Measurements from ENCODE around the gene UBA7. TPM values are rescaled to one million over a fixed set of nuclear protein-coding genes. Genes with fewer than 3 reads are reported as not detected.

The UBA7 gene
- total and polyA plus RNA-seq, 2 of the 13 experiments (the other 11 are each of a cell fraction or from before 2014, with no cell fraction given) = 9.5 to 16.5 TPM

GRCh38 chr3:49841126-49841696, 27.5 kb upstream of the UBA7 start:
- POLR2A ChIA-PET = interaction anchor here (1.0 kb wide), 1 partner anchor 46 kb away, joined by 3 read pairs; no protein-coding TSS in a partner anchor
- CTCF ChIA-PET (ENCODE audit: low intra/inter-chr PET ratio, low total read pairs) = interaction anchor here (2.4 kb wide), 1 partner anchor 65 kb away, joined by 8 read pairs; no protein-coding TSS in a partner anchor
- ATAC-seq = peak; percentile 11; the same call in 1 of the 3 replicates
- intact Hi-C loops (cut with micrococcal nuclease; ENCODE audit: unreplicated experiment) (no loop called here), in situ Hi-C loops (cut with HindIII; ENCODE audit: extremely low pct_ligation_motif_present, low pct_unique_long_range_greater_than_20kb) (loop anchor here (5.0 kb wide), 2 partner anchors 34 to 66 kb away; no protein-coding TSS in a partner anchor)
- no peak for FAIRE-seq
- Histone ChIP-seq H3K36me3 (replicated peaks in 1 of 2; ENCODE audit: control insufficient read depth in 1 of 2, insufficient read depth in 2 of 2, low read length in 2 of 2) (peaks cover 4 to 27% of the 10 kb centered on the region in 2 experiments; a peak in 3 of 5 replicates), H3K4me3 (replicated peaks in 1 of 3; ENCODE audit: insufficient read depth in 1 of 3, low read depth in 2 of 3, low read length in 3 of 3) (no peak overlapping the region), H3K79me2 (ENCODE audit: insufficient read depth, low read length) (no peaks in the 10 kb centered on the region), H3K9me3 (ENCODE audit: low read length) (no peaks in the 10 kb centered on the region), H3K27me3 (ENCODE audit: control insufficient read depth in 1 of 2, insufficient read depth in 2 of 2, low read length in 2 of 2) (no peaks in the 10 kb centered on the region), H3K4me1 (ENCODE audit: insufficient read depth, low read length) (peaks cover 49% of the 10 kb centered on the region), H4K20me1 (ENCODE audit: insufficient read depth, low read length) (no peaks in the 10 kb centered on the region), H3K4me2 (ENCODE audit: low read depth, low read length) (no peak overlapping the region), H3K9ac (ENCODE audit: insufficient read depth, low read depth, low read length) (no peak overlapping the region), H3K27ac (ENCODE audit: extremely low read length, insufficient read depth, low read length) (no peak overlapping the region), H2AFZ (ENCODE audit: low read length) (no peak overlapping the region)
- BruUV-seq (replicated peaks) = no TSS peak
- DNase-seq (ENCODE audit: low spot score) = no peak
- TF ChIP-seq XRCC5 (optimal IDR thresholded peaks at IDR 0.05; ENCODE audit: low read length) = peak; percentile 61
- TF ChIP-seq ZNF414 (CRISPR knock-in tag; IDR thresholded peaks at IDR 0.05) = no peak
- no peak for TF ChIP-seq ZNF883 (CRISPR knock-in tag; IDR thresholded peaks at IDR 0.05; ENCODE audit: not compliant biosample characterization)
- no peak for TF ChIP-seq SOX5 (CRISPR knock-in tag; IDR thresholded peaks at IDR 0.05; ENCODE audit: borderline replicate concordance)
- no peak for TF ChIP-seq ZNF264 (CRISPR knock-in tag; IDR thresholded peaks at IDR 0.05)
- TF ChIP-seq IKZF5 (CRISPR knock-in tag; IDR thresholded peaks at IDR 0.05) = no peak
- peak; percentile 78 for TF ChIP-seq CTCF (CRISPR knock-in tag; IDR thresholded peaks at IDR 0.05)
- no peak for TF ChIP-seq HOXD1 (CRISPR knock-in tag; IDR thresholded peaks at IDR 0.05)
- TF ChIP-seq STAG1 (CRISPR knock-in tag; IDR thresholded peaks at IDR 0.05) = peak; percentile 83
- no peak for TF ChIP-seq ZNF646 (CRISPR knock-in tag; IDR thresholded peaks at IDR 0.05)
- TF ChIP-seq ZNF205 (CRISPR knock-in tag; IDR thresholded peaks at IDR 0.05) = peak; percentile 95
- TF ChIP-seq TCF7L2 (IDR thresholded peaks at IDR 0.05; ENCODE audit: low read depth, low read length) = no peak
- TF ChIP-seq SMC3 (IDR thresholded peaks at IDR 0.05; ENCODE audit: low read length) = peak; percentile 43; the same call in 1 of the 2 replicates

Data from HepG2 (cell line).